RKO (cell line): ENCODE results near the gene CPM.
"Not testable (repeated sequence)": the region's sequence is repeated elsewhere in the genome, so short reads cannot be mapped to it uniquely, and the experiment has no call there.

Experiments
- DNase-seq: peaks from one replicate; pipeline ENCODE4 v3.0.0-alpha.2; 2016; ENCODE audit warnings: low spot score

The CPM gene

GRCh38 chr12:68825569-68826217, 107.3 kb downstream of the CPM start:
- no peak for DNase-seq

GRCh38 chr12:68824597-68825250, 108.2 kb downstream of the CPM start:
- DNase-seq: no peak

- no peak for DNase-seq
Measured at GRCh38 chr12:68824131-68824530, 108.8 kb downstream of the CPM start.

- no peak for DNase-seq
Measured at GRCh38 chr12:68823696-68824095, 109.3 kb downstream of the CPM start.

- DNase-seq: no peak
Measured at GRCh38 chr12:68821357-68822188, 111.4 kb downstream of the CPM start.

GRCh38 chr12:68819481-68819880, 113.5 kb downstream of the CPM start:
- DNase-seq: not testable (repeated sequence)

GRCh38 chr12:68815928-68816800, 116.8 kb downstream of the CPM start:
- DNase-seq: no peak

GRCh38 chr12:68815232-68815927, 117.6 kb downstream of the CPM start:
- DNase-seq: no peak

GRCh38 chr12:68814490-68815231, 118.3 kb downstream of the CPM start:
- no peak for DNase-seq

GRCh38 chr12:68813242-68813593, 119.8 kb downstream of the CPM start:
- DNase-seq: no peak

GRCh38 chr12:68812553-68813241, 120.3 kb downstream of the CPM start:
- DNase-seq: no peak

- DNase-seq: not testable (repeated sequence)
Measured at GRCh38 chr12:68811573-68811972, 121.4 kb downstream of the CPM start.

GRCh38 chr12:68810027-68810389, 123.0 kb downstream of the CPM start:
- DNase-seq: not testable (repeated sequence)

- no peak for DNase-seq
Measured at GRCh38 chr12:68809190-68810026, 123.6 kb downstream of the CPM start.

- DNase-seq: peak; percentile 99
Measured at GRCh38 chr12:68808388-68809189, 124.4 kb downstream of the CPM start.

GRCh38 chr12:68807576-68808387, 125.2 kb downstream of the CPM start, which contains the start of gene MDM2:
MDM2 (plus strand) TSS chr12:68808177; CDS start chr12:68808478, 301 bp downstream.
- peak; percentile 94 for DNase-seq

GRCh38 chr12:68807274-68807575, 125.7 kb downstream of the CPM start:
- not testable (repeated sequence) for DNase-seq
